Measurements from ENCODE around the gene ITGAL. TPM values are rescaled to one million over a fixed set of nuclear protein-coding genes. Genes with fewer than 3 reads are reported as not detected.

ITGAL gene
- total and polyA plus RNA-seq, 2 of the 13 experiments (the other 11 are each of a cell fraction or from before 2014, with no cell fraction given), result 0.86 to 1.2 TPM

GRCh38 chr16:30458561-30459394, 13.8 kb upstream of the ITGAL start (continued):
- TF ChIP-seq SNAPC4 (CRISPR knock-in tag; IDR thresholded peaks at IDR 0.05) (no peak), ZNF782 (CRISPR knock-in tag; IDR thresholded peaks at IDR 0.05; ENCODE audit: borderline replicate concordance) (peak; percentile 85; the same call in 1 of the 2 replicates), HOMEZ (CRISPR knock-in tag; IDR thresholded peaks at IDR 0.05; ENCODE audit: low read depth) (peak; percentile 32; the same call in 1 of the 2 replicates), POLR2G (IDR thresholded peaks at IDR 0.05; ENCODE audit: low read depth, low read length) (peak; percentile 46), TRAFD1 (CRISPR knock-in tag; IDR thresholded peaks at IDR 0.05; ENCODE audit: borderline replicate concordance) (no peak; the same call in 1 of the 2 replicates), HOXA7 (CRISPR knock-in tag; IDR thresholded peaks at IDR 0.05) (no peak), ZBTB4 (CRISPR knock-in tag; IDR thresholded peaks at IDR 0.05; ENCODE audit: borderline replicate concordance) (peak; percentile 86; the same call in 1 of the 2 replicates), KDM3A (CRISPR knock-in tag; IDR thresholded peaks at IDR 0.05; ENCODE audit: low read depth) (no peak; the same call in 1 of the 2 replicates), GLI4 (CRISPR knock-in tag; IDR thresholded peaks at IDR 0.05; ENCODE audit: borderline replicate concordance) (peak; percentile 85; the same call in 1 of the 2 replicates), ARID4A (CRISPR knock-in tag; IDR thresholded peaks at IDR 0.05; ENCODE audit: borderline replicate concordance) (peak; percentile 81; the same call in 1 of the 2 replicates)
